ENCODE data around the gene RCOR1.

RCOR1 gene

GRCh38 chr14:102592763-102593060 is 263 bp downstream of the RCOR1 start:
- Mint-ChIP-seq H3K36me3 (ENCODE audit: insufficient read depth) (peaks cover 26% of the 10 kb centered on the region), H3K27ac (no peak overlapping the region), H3K4me1 (ENCODE audit: low read depth in 2 of 2) (peaks cover 21 to 26% of the 10 kb centered on the region in 2 donors), H3K9me3 (no peaks in the 10 kb centered on the region), H3K27me3 (no peaks in the 10 kb centered on the region), H3K4me3 (peak overlapping the region; percentile 91 to 94)
- ATAC-seq (replicated peaks) (peak; percentile 9), DNase-seq (peak in 1 of 3 experiments; percentile 20)

DNA sequence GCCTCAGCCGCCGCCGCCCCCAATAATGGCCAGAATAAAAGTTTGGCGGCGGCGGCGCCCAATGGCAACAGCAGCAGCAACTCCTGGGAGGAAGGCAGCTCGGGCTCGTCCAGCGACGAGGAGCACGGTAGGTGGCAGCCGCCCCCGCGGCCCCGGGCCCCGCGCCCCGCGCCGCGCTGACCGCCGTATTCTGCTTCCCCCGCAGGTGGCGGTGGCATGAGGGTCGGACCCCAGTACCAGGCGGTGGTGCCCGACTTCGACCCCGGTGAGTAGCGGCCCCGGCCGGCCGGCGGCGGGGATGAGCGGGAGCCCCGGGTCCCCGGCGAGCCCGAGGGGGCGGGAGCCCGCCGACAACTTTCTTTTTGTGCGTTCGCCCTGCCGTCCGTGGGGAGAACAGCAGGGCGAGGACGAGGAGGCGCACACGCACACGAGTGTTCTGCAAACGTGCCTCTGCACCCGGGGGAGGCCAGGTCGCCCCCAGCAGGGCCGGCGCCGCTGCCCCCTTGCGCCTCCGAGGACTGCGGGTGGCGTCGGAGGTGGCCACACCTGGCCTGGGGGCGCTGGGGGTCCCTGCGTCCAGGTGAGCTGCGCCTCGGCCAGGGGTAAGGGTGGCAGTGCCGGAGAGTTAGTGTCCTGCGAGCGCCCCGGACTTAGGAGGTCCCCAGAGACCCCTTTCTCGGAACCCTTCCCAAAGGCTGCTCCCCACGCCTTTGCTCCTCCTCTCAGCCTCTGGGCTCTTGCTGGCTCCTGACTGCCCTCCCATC is 794 bp downstream of the RCOR1 start:
- peak; percentile 32 for ATAC-seq (replicated peaks)
- Mint-ChIP-seq H3K27me3 (no peaks in the 10 kb centered on the region), H3K4me3 (peak overlapping the region; percentile 91 to 94), H3K9me3 (no peaks in the 10 kb centered on the region), H3K36me3 (ENCODE audit: insufficient read depth) (peaks cover 26% of the 10 kb centered on the region), H3K4me1 (ENCODE audit: low read depth in 2 of 2) (peaks cover 21 to 26% of the 10 kb centered on the region in 2 donors), H3K27ac (peak overlapping the region; percentile 70 to 74)
- peak; percentile 57 to 59 (median 58) for DNase-seq

DNA sequence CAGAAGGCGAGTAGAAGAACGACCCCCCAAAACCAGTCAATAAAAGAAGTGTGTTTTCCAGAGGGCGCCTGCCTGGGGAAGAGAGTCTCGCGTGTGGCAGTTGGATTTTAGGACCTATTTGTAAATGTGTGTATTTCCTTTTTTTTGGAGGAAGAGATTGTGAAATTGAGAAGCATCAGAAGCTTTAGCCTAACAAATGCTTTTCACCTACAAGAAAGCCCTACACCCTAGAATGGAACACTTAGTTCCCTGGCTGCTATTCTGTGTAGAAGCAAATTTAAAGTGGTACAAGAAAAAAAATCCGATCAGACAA is 1.3 kb downstream of the RCOR1 start:
- no peaks in the 10 kb centered on the region for H3K9me3 Mint-ChIP-seq
- H3K4me3 Mint-ChIP-seq = peak overlapping the region; percentile 91 to 94
- no peaks in the 10 kb centered on the region for H3K27me3 Mint-ChIP-seq
- ATAC-seq (replicated peaks) (no peak), DNase-seq (no peak)
- H3K4me1 Mint-ChIP-seq (ENCODE audit: low read depth in 2 of 2) = peaks cover 21 to 26% of the 10 kb centered on the region in 2 donors
- H3K27ac Mint-ChIP-seq = peak overlapping the region; percentile 70 to 74
- peaks cover 30% of the 10 kb centered on the region for H3K36me3 Mint-ChIP-seq (ENCODE audit: insufficient read depth)

- Mint-ChIP-seq H3K27me3 (no peaks in the 10 kb centered on the region), H3K4me3 (peak overlapping the region; percentile 91 to 94), H3K4me1 (ENCODE audit: low read depth in 2 of 2) (peaks cover 21 to 26% of the 10 kb centered on the region in 2 donors), H3K27ac (peak overlapping the region in 1 of 2 donors; percentile 79), H3K9me3 (no peaks in the 10 kb centered on the region), H3K36me3 (ENCODE audit: insufficient read depth) (peaks cover 30% of the 10 kb centered on the region)
- DNase-seq = peak; percentile 38 to 48 (median 40)
- no peak for ATAC-seq (replicated peaks)
These were observed 2.2 kb downstream of the RCOR1 start for GRCh38 chr14:102594514-102595175.

GRCh38 chr14:102601378-102601925 is 9.0 kb downstream of the RCOR1 start:
- ATAC-seq (replicated peaks) (no peak), DNase-seq (no peak)
- Mint-ChIP-seq H3K36me3 (ENCODE audit: insufficient read depth) (peaks cover 19% of the 10 kb centered on the region), H3K27ac (no peak overlapping the region), H3K4me3 (no peak overlapping the region), H3K27me3 (no peaks in the 10 kb centered on the region), H3K4me1 (ENCODE audit: low read depth in 2 of 2) (peaks cover 11 to 15% of the 10 kb centered on the region in 2 donors), H3K9me3 (no peaks in the 10 kb centered on the region)

DNA sequence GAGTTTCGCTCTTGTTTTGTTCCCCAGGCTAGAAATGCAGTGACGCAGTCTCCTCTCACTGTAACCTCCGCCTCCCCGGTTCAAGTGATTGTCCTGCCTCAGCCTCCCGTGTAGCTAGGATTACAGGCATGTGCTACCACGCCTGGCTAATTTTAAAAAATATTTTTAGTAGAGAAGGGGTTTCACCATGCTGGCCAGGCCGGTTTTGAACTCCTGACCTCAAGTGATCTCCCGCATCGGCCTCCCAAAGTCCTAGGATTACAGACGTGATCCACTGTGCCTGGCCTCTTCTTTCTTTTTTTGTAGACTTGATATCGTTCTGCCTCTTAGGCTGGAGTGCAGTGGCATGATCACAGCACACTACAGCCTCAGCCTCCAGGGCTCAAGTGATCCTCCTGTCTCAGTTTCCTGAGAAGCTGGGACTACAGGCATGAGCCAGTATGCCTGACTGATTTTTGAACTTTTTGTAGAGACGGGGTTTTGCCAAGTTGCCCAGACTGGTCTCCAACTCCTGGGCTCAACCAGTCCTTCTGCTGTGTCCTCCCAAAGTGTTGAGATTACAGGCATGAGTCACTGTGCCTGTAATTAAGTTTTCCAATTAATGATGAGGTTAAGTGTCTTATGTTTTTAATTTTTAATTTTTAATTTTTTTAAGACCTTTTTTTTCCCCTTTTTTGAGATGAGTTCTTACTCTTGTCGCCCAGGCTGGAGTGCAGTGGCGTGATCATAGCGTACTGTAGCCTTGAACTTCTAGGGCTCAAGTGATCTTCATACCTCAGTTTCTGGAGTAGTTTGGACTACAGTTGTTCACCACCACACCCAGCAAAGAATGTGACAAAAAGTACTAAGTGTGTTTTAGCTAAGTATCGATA is 10.2 kb downstream of the RCOR1 start:
- H3K4me3 Mint-ChIP-seq = no peak overlapping the region
- H3K36me3 Mint-ChIP-seq (ENCODE audit: insufficient read depth) = peaks cover 9% of the 10 kb centered on the region
- no peak overlapping the region for H3K27ac Mint-ChIP-seq
- peaks cover 11 to 15% of the 10 kb centered on the region in 2 donors for H3K4me1 Mint-ChIP-seq (ENCODE audit: low read depth in 2 of 2)
- no peaks in the 10 kb centered on the region for H3K9me3 Mint-ChIP-seq
- no peaks in the 10 kb centered on the region for H3K27me3 Mint-ChIP-seq
- DNase-seq (no peak), ATAC-seq (replicated peaks) (no peak)

- Mint-ChIP-seq H3K9me3 (no peaks in the 10 kb centered on the region), H3K4me3 (no peak overlapping the region), H3K27me3 (no peaks in the 10 kb centered on the region), H3K27ac (peak overlapping the region in 1 of 2 donors; percentile 13), H3K36me3 (ENCODE audit: insufficient read depth) (peaks cover 6% of the 10 kb centered on the region), H3K4me1 (ENCODE audit: low read depth in 2 of 2) (peaks cover 13 to 15% of the 10 kb centered on the region in 2 donors)
- DNase-seq (no peak), ATAC-seq (replicated peaks) (no peak)
These were observed 11.0 kb downstream of the RCOR1 start for GRCh38 chr14:102603293-102603907.

GRCh38 chr14:102604183-102604582 is 11.7 kb downstream of the RCOR1 start:
- DNase-seq (no peak), ATAC-seq (replicated peaks) (no peak)
- Mint-ChIP-seq H3K36me3 (ENCODE audit: insufficient read depth) (peaks cover 4% of the 10 kb centered on the region), H3K27ac (no peak overlapping the region), H3K4me3 (no peak overlapping the region), H3K4me1 (ENCODE audit: low read depth in 2 of 2) (peaks cover 13 to 15% of the 10 kb centered on the region in 2 donors), H3K9me3 (no peaks in the 10 kb centered on the region), H3K27me3 (no peaks in the 10 kb centered on the region)

DNA sequence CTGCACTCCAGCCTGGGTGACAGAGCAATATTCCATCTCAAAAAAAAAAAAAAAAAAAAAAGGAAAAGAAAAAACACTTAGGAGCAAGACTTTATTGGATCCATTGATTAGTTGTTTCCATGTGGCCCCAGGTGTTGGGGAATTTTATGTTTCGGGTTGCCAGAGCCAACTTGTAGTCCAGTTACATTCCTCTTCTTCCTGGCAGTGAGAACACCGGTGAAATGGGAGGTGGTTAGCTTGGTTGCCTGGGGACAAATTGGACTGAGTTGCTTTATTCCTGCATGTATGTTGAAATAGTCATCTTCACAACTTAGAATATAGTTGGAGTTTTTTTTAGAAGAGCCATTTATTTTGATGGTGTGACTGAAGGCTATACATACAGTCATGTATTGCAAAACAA is 12.6 kb downstream of the RCOR1 start:
- peaks cover 4% of the 10 kb centered on the region for H3K36me3 Mint-ChIP-seq (ENCODE audit: insufficient read depth)
- DNase-seq (no peak), ATAC-seq (replicated peaks) (no peak)
- H3K4me1 Mint-ChIP-seq (ENCODE audit: low read depth in 2 of 2) = peaks cover 13 to 15% of the 10 kb centered on the region in 2 donors
- no peak overlapping the region for H3K4me3 Mint-ChIP-seq
- H3K27me3 Mint-ChIP-seq = no peaks in the 10 kb centered on the region
- no peak overlapping the region for H3K27ac Mint-ChIP-seq
- no peaks in the 10 kb centered on the region for H3K9me3 Mint-ChIP-seq

- H3K36me3 Mint-ChIP-seq (ENCODE audit: insufficient read depth) = peaks cover 7% of the 10 kb centered on the region
- peaks cover 14 to 17% of the 10 kb centered on the region in 2 donors for H3K4me1 Mint-ChIP-seq (ENCODE audit: low read depth in 2 of 2)
- ATAC-seq (replicated peaks) = no peak
- no peak overlapping the region for H3K4me3 Mint-ChIP-seq
- H3K27me3 Mint-ChIP-seq = no peaks in the 10 kb centered on the region
- no peak overlapping the region for H3K27ac Mint-ChIP-seq
- no peak for DNase-seq
- H3K9me3 Mint-ChIP-seq = no peaks in the 10 kb centered on the region
These were observed 13.8 kb downstream of the RCOR1 start for GRCh38 chr14:102606296-102606695.

- no peaks in the 10 kb centered on the region for H3K27me3 Mint-ChIP-seq
- H3K27ac Mint-ChIP-seq = no peak overlapping the region
- DNase-seq (no peak), ATAC-seq (replicated peaks) (no peak)
- peaks cover 6% of the 10 kb centered on the region for H3K36me3 Mint-ChIP-seq (ENCODE audit: insufficient read depth)
- H3K4me3 Mint-ChIP-seq = no peak overlapping the region
- no peaks in the 10 kb centered on the region for H3K9me3 Mint-ChIP-seq
- peaks cover 13 to 15% of the 10 kb centered on the region in 2 donors for H3K4me1 Mint-ChIP-seq (ENCODE audit: low read depth in 2 of 2)
These were observed 15.6 kb downstream of the RCOR1 start for GRCh38 chr14:102608064-102608446.

- no peaks in the 10 kb centered on the region for H3K9me3 Mint-ChIP-seq
- no peak overlapping the region for H3K4me3 Mint-ChIP-seq
- no peak for DNase-seq
- H3K36me3 Mint-ChIP-seq (ENCODE audit: insufficient read depth) = peaks cover 6% of the 10 kb centered on the region
- ATAC-seq (replicated peaks) = no peak
- H3K27ac Mint-ChIP-seq = no peak overlapping the region
- no peaks in the 10 kb centered on the region for H3K27me3 Mint-ChIP-seq
- H3K4me1 Mint-ChIP-seq (ENCODE audit: low read depth in 2 of 2) = peaks cover 7 to 11% of the 10 kb centered on the region in 2 donors
These were observed 18.7 kb downstream of the RCOR1 start for GRCh38 chr14:102610968-102611811.
